Ovary (tissue), 9 donors: ENCODE measurements around the gene ACVR1. TPM values are rescaled to one million over a fixed set of nuclear protein-coding genes. Genes with fewer than 3 reads are reported as not detected.

Experiments
- DNase-seq, 5 donors: peaks; one replicate each; pipeline ENCODE4 v3.0.0-alpha.2; 2019 to 2020
- H3K27ac ChIP-seq, 2 donors: fragments of 200-600 bp; one replicate each; pipeline versions ENCODE4 v1.5.1 to v1.8.0; 2019 to 2022
- H3K27me3 ChIP-seq: fragments of 200-600 bp; one replicate; pipeline ENCODE4 v1.8.0; 2022
- H3K36me3 ChIP-seq: fragments of 200-600 bp; sonication (generic); one replicate; pipeline ENCODE4 v1.5.1; 2019
- H3K4me1 ChIP-seq: one replicate; pipeline ENCODE4 v1.8.1; 2013; ENCODE audit warnings: mild to moderate bottlenecking, moderate library complexity; ENCODE audit not compliant: insufficient read depth
- H3K4me3 ChIP-seq: fragments of 200-600 bp; sonication (generic); one replicate; pipeline ENCODE4 v1.5.1; 2017
- H3K9me3 ChIP-seq, 2 donors: fragments of 200-600 bp in 1 of 2; sonication (generic) in 1 of 2; one replicate each; pipeline versions ENCODE4 v1.5.1 to v1.8.1; 2013 to 2019; ENCODE audit warnings: mild to moderate bottlenecking in 1 of 2, moderate library complexity in 1 of 2
- CTCF ChIP-seq, 3 donors: fragments of 450-650 bp in 2 of 3; fragments of 200-600 bp in 1 of 3; IDR thresholded peaks; one replicate each; pipeline versions ENCODE4 v1.5.1 to v1.8.0; 2016 to 2022; ENCODE audit warnings: antibody characterized with exemption in 3 of 3, mild to moderate bottlenecking in 1 of 3
- EP300 ChIP-seq: sonication (generic); formaldehyde crosslinking; IDR thresholded peaks from one replicate; pipeline ENCODE4 v1.6.1; 2017; ENCODE audit warnings: antibody characterized with exemption
- POLR2A ChIP-seq: fragments of 450-650 bp; IDR thresholded peaks from one replicate; pipeline ENCODE4 v1.6.1; 2017; ENCODE audit warnings: antibody characterized with exemption, mild to moderate bottlenecking, moderate library complexity
- WGBS, 3 donors: extraction: QIAGEN DNeasy Blood & Tissue Kit in 1 of 3; methylation state at CpG; one replicate each; pipeline versions ENCODE4 v1.1.5 to v1.1.7; 2013 to 2017; 5-methylcytosine and 5-hydroxymethylcytosine counted together
- intact Hi-C, 4 donors: fragments of 100-400 bp; cut with DNase I; formaldehyde crosslinking; loops; one replicate each; pipeline versions ENCODE4 v1.11.0 to v1.15.1; 2022 to 2023
- polyA plus RNA-seq, 2 donors: library from polyadenylated mRNA; stranded (reverse); fragments of 200-250 nt in 1 of 2; fragments of 350-450 nt in 1 of 2; fragmentation: Illumina TruSeq in 1 of 2; extraction: RNeasy Lipid Tissue Mini Kit (QIAGEN cat#74804) in 1 of 2; gene quantifications; one replicate each; pipeline ENCODE4 v1.2.3, GENCODE V29; 2013 to 2014
- small RNA-seq: library from RNA; depleted of rRNA; stranded (forward); fragments of <200 nt; gene quantifications from one replicate; pipeline ENCODE3, GENCODE V24; 2016
- total RNA-seq, 7 donors: library from RNA; depleted of rRNA in 2 of 7; stranded (reverse); fragments of >200 nt in 2 of 7; fragmentation: NEBNext Ultra II Directional in 3 of 7; extraction: Animal tissue kit (Norgen Biotek cat#: 25700) in 3 of 7; gene quantifications; one replicate each; pipeline versions ENCODE4 v1.1.0 to v1.2.4, GENCODE V29; 2016 to 2023
- donor health status: DM: no; HTN: no; CAD: no; lungs with moderate emphysema.
- donor health status: DM: no; HTN: no; CAD: no.
- donor health status: Bipolar disorder and iron deficiency.
- donor health status: DM: yes; HTN: yes; CAD: no.
- donor health status: DM: no; HTN: no; CAD: no.
- donor health status: DM: yes; HTN: yes; CAD: no.

Gene ACVR1
- total and polyA plus RNA-seq, 9 donors: 23.4 to 51.2 (median 30.4) TPM

DNA sequence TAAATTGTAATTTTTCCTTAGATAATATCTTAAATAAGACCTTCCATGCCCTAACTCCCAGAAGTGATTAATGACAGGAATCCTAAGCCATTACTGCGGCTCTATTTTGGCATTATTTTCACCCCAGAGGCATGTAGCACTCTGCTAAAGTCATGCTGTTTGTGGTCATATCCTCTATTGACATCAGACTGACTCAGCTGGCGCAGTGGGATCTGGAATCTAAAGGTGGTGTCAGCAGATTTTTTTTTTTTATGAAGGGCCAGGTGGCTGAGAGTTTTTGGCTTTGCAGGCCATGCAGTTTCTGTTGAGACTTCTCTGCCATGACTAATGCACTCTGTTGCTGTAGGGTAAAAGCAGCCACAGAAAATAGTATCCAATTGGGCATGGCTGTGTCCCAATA lies 183.4 kb downstream of the ACVR1 start:
- H3K4me3 ChIP-seq: no peak overlapping the region
- WGBS, 3 donors: 88 to 94% (median 93%) methylated on average over 2 of the region's 2 CpGs
- no peak for TF ChIP-seq POLR2A
- TF ChIP-seq CTCF (IDR thresholded peaks at IDR 0.05): no peak
- no peak for TF ChIP-seq EP300
- H3K4me1 ChIP-seq: no peaks in the 10 kb centered on the region
- H3K27me3 ChIP-seq: no peaks in the 10 kb centered on the region
- DNase-seq: no peak
- H3K9me3 ChIP-seq: no peaks in the 10 kb centered on the region
- intact Hi-C loops: no loop called here
- no peak overlapping the region for H3K27ac ChIP-seq
- H3K36me3 ChIP-seq: no peaks in the 10 kb centered on the region

GRCh38 chr2:157691695-157692094 lies 184.4 kb downstream of the ACVR1 start:
- no peak overlapping the region for H3K27ac ChIP-seq
- H3K4me3 ChIP-seq: no peak overlapping the region
- no peaks in the 10 kb centered on the region for H3K9me3 ChIP-seq
- no peak for DNase-seq
- no peaks in the 10 kb centered on the region for H3K4me1 ChIP-seq
- intact Hi-C loops: no loop called here
- no peaks in the 10 kb centered on the region for H3K36me3 ChIP-seq
- TF ChIP-seq POLR2A (no peak), EP300 (no peak), CTCF (IDR thresholded peaks at IDR 0.05) (no peak)
- WGBS, 3 donors: 72 to 87% (median 75%) methylated on average over 4 of the region's 4 CpGs
- no peaks in the 10 kb centered on the region for H3K27me3 ChIP-seq

DNA sequence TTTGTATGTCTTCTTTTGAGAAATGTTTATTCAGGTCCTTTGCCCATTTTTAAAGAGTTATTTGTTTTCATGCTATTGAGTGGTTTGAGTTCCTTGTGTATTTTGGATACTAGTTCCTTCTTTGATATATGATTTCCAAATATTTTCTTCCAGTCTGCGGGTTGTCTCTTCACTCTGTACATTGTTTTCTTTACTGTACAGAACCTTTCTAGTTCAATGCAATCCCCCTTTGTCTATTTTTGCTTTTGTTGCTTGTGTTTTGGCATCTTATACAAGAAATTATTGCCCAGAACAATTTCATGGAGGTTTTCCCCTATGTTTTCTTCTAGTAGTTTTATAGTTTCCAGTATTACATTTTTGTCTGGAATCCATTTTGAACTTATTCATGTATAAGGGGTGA lies 185.0 kb downstream of the ACVR1 start:
- DNase-seq: no peak
- Histone ChIP-seq H3K4me1 (no peaks in the 10 kb centered on the region), H3K27me3 (no peaks in the 10 kb centered on the region), H3K4me3 (no peak overlapping the region), H3K36me3 (no peaks in the 10 kb centered on the region), H3K9me3 (no peaks in the 10 kb centered on the region), H3K27ac (no peak overlapping the region)
- no peak for TF ChIP-seq POLR2A
- 57 to 81% (median 78%) methylated on average over 1 of the region's 1 CpG for WGBS, 3 donors
- intact Hi-C loops: no loop called here

Small RNA genes lying within 50 kb of the gene (small RNA-seq; reads per million reads assigned to genes)
- not detected for gene RNU6-436P

Other genes starting within 250 kb of the ACVR1 start
- gene ACVR1C, start 247.5 kb downstream of the ACVR1 start, total RNA-seq: 1 to 10 TPM in 6 of 7 donors, under 1 TPM in 1; 0.45 to 8.7 (median 2.2) TPM
- 1 to 10 TPM in 1 of 2 donors, under 1 TPM in 1; 0.68 to 1.8 TPM for gene ACVR1C, start 247.5 kb downstream of the ACVR1 start, polyA plus RNA-seq
- gene UPP2, start 225.5 kb upstream of the ACVR1 start, total RNA-seq: under 1 TPM in 5 of 7 donors, not detected in 2; 0.10 to 0.28 (median 0.17) TPM
- gene UPP2, start 225.5 kb upstream of the ACVR1 start, polyA plus RNA-seq: under 1 TPM in 1 of 2 donors, not detected in 1; 0.08 TPM